HG02943 (cell line): ENCODE measurements around the gene ALOXE3.
"Not testable (repeated sequence)": the region's sequence is repeated elsewhere in the genome, so short reads cannot be mapped to it uniquely, and the experiment has no call there.

ENCODE experiments used
- ATAC-seq: cut with Tn5 transposase; IDR thresholded peaks from one replicate; pipeline ENCODE4 v1.9.1; 2021; ENCODE audit warnings: mild to moderate bottlenecking, low read depth, moderate library complexity; ENCODE audit not compliant: unreplicated experiment

ALOXE3 gene

GRCh38 chr17:8123695-8124349 lies 5.5 kb upstream of the ALOXE3 start, which contains the start of gene HES7:
Gene HES7, minus strand, starts transcription at chr17:8124106. Its CDS starts 22 bp downstream, at chr17:8124084.
- ATAC-seq = no peak

GRCh38 chr17:8122924-8123694 lies 4.8 kb upstream of the ALOXE3 start:
- no peak for ATAC-seq

- no peak for ATAC-seq
Observed at GRCh38 chr17:8122422-8122923, 4.2 kb upstream of the ALOXE3 start.

GRCh38 chr17:8121681-8122421 lies 3.5 kb upstream of the ALOXE3 start:
- no peak for ATAC-seq

GRCh38 chr17:8121407-8121680 lies 3.0 kb upstream of the ALOXE3 start:
- no peak for ATAC-seq

- ATAC-seq = no peak
Observed at GRCh38 chr17:8120520-8121406, 2.4 kb upstream of the ALOXE3 start.

GRCh38 chr17:8119581-8120519 lies 1.5 kb upstream of the ALOXE3 start:
- no peak for ATAC-seq

- ATAC-seq = no peak
Observed at GRCh38 chr17:8118769-8119580, 661 bp upstream of the ALOXE3 start.

- no peak for ATAC-seq
Observed at GRCh38 chr17:8117367-8117979, 841 bp downstream of the ALOXE3 start.

GRCh38 chr17:8116776-8117175 lies 1.5 kb downstream of the ALOXE3 start:
- ATAC-seq = no peak

- ATAC-seq = no peak
Observed at GRCh38 chr17:8110907-8111306, 7.4 kb downstream of the ALOXE3 start.

GRCh38 chr17:8110456-8110804 lies 7.9 kb downstream of the ALOXE3 start:
- ATAC-seq = no peak

- ATAC-seq = no peak
Observed at GRCh38 chr17:8109661-8110455, 8.5 kb downstream of the ALOXE3 start.

- no peak for ATAC-seq
Observed at GRCh38 chr17:8108972-8109660, 9.2 kb downstream of the ALOXE3 start.

- ATAC-seq = not testable (repeated sequence)
Observed at GRCh38 chr17:8106980-8107379, 11.3 kb downstream of the ALOXE3 start.

GRCh38 chr17:8105957-8106398 lies 12.3 kb downstream of the ALOXE3 start:
- no peak for ATAC-seq

GRCh38 chr17:8104911-8105310 lies 13.4 kb downstream of the ALOXE3 start:
- no peak for ATAC-seq
